Trophoblast cell (in vitro differentiated cells and primary cell): Measurements from ENCODE around the gene ATP8A2.

Experiments used
- DNase-seq, 2 donors: peaks; one replicate each; pipeline ENCODE4 v3.0.0-alpha.2; 2016
- H2AFZ ChIP-seq: 2 replicates; pipeline ENCODE4 v1.6.1; 2013; ENCODE audit warnings: low read length, moderate library complexity, mild to moderate bottlenecking; ENCODE audit not compliant: insufficient read depth, poor library complexity
- H2AK5ac ChIP-seq: 2 replicates; pipeline ENCODE4 v1.6.1; 2013; ENCODE audit warnings: mild to moderate bottlenecking, low read length
- H2BK120ac ChIP-seq: 2 replicates; pipeline ENCODE4 v1.6.1; 2013; ENCODE audit warnings: low read length, mild to moderate bottlenecking, moderate library complexity; ENCODE audit not compliant: insufficient read depth, poor library complexity
- H2BK12ac ChIP-seq: 2 replicates; pipeline ENCODE4 v1.6.1; 2013; ENCODE audit warnings: mild to moderate bottlenecking, low read length, moderate library complexity
- H2BK5ac ChIP-seq: 2 replicates; pipeline ENCODE4 v1.6.1; 2013; ENCODE audit warnings: low read length, low read depth, moderate library complexity, mild to moderate bottlenecking; ENCODE audit not compliant: poor library complexity
- H3K14ac ChIP-seq: 2 replicates; pipeline ENCODE4 v1.6.1; 2013; ENCODE audit warnings: mild to moderate bottlenecking, low read length
- H3K18ac ChIP-seq: 2 replicates; pipeline ENCODE4 v1.6.1; 2013; ENCODE audit warnings: mild to moderate bottlenecking, low read length
- H3K23ac ChIP-seq: 2 replicates; pipeline ENCODE4 v1.6.1; 2013; ENCODE audit warnings: low read length
- H3K27ac ChIP-seq: 2 replicates; pipeline ENCODE4 v1.5.1; 2013; ENCODE audit warnings: low read depth, mild to moderate bottlenecking, inconsistent platforms, low read length, moderate library complexity
- H3K27me3 ChIP-seq: 2 replicates; pipeline ENCODE4 v1.6.1; 2013; ENCODE audit warnings: inconsistent platforms, mild to moderate bottlenecking, low read length, moderate library complexity; ENCODE audit not compliant: insufficient read depth
- H3K36me3 ChIP-seq, 2 experiments: 1 replicate in 1 of 2; 2 replicates in 1 of 2; pipeline ENCODE4 v1.6.1; 2013; ENCODE audit warnings: low read length in 2 of 2, mild to moderate bottlenecking in 2 of 2, moderate library complexity in 1 of 2; ENCODE audit not compliant: insufficient read depth in 2 of 2, control insufficient read depth in 1 of 2
- H3K4ac ChIP-seq: 2 replicates; pipeline ENCODE4 v1.6.1; 2013; ENCODE audit warnings: low read depth, mild to moderate bottlenecking, low read length, moderate library complexity
- H3K4me1 ChIP-seq, 2 experiments: 1 replicate in 1 of 2; 2 replicates in 1 of 2; pipeline ENCODE4 v1.6.1; 2013; ENCODE audit warnings: low read length in 2 of 2, mild to moderate bottlenecking in 2 of 2, moderate library complexity in 1 of 2; ENCODE audit not compliant: insufficient read depth in 2 of 2, control insufficient read depth in 1 of 2
- H3K4me2 ChIP-seq: 2 replicates; pipeline ENCODE4 v1.6.1; 2013; ENCODE audit warnings: inconsistent platforms, mild to moderate bottlenecking, low read length, moderate library complexity
- H3K4me3 ChIP-seq: 2 replicates; pipeline ENCODE4 v1.5.1; 2013; ENCODE audit warnings: mild to moderate bottlenecking, low read depth, low read length, inconsistent platforms
- H3K79me1 ChIP-seq: one replicate; pipeline ENCODE4 v1.6.1; 2013; ENCODE audit warnings: low read length
- H3K79me2 ChIP-seq: 2 replicates; pipeline ENCODE4 v1.6.1; 2013; ENCODE audit warnings: low read length, mild to moderate bottlenecking; ENCODE audit not compliant: control insufficient read depth, insufficient read depth, poor library complexity
- H3K9ac ChIP-seq: 2 replicates; pipeline ENCODE4 v1.6.1; 2013; ENCODE audit warnings: mild to moderate bottlenecking, low read length
- H3K9me3 ChIP-seq: 2 replicates; pipeline ENCODE4 v1.6.1; 2013; ENCODE audit warnings: low read depth, mild to moderate bottlenecking, control low read depth, inconsistent platforms, low read length; ENCODE audit not compliant: insufficient read depth
- H4K12ac ChIP-seq: 2 replicates; pipeline ENCODE4 v1.6.1; 2013; ENCODE audit warnings: low read depth, mild to moderate bottlenecking, low read length, moderate library complexity
- H4K8ac ChIP-seq: 2 replicates; pipeline ENCODE4 v1.6.1; 2013; ENCODE audit warnings: low read depth, mild to moderate bottlenecking, low read length, moderate library complexity
- H4K91ac ChIP-seq: one replicate; pipeline ENCODE4 v1.6.1; 2013; ENCODE audit warnings: low read depth, mild to moderate bottlenecking, low read length, moderate library complexity
- WGBS: extraction: QIAGEN DNeasy Blood & Tissue Kit; methylation state at CpG from one replicate; pipeline ENCODE4 v1.1.7; 2013; ENCODE audit warnings: missing lambda C conversion rate; ENCODE audit not compliant: insufficient read length, insufficient coverage; ENCODE audit errors: extremely low coverage; 5-methylcytosine and 5-hydroxymethylcytosine counted together

Gene ATP8A2

GRCh38 chr13:25847145-25847544 lies 475.4 kb downstream of the ATP8A2 start:
- no peak overlapping the region for H4K91ac ChIP-seq
- DNase-seq = no peak

GRCh38 chr13:25847635-25848626 lies 476.2 kb downstream of the ATP8A2 start:
- Histone ChIP-seq H2BK12ac (no peak overlapping the region), H2BK120ac (no peak overlapping the region), H3K9me3 (no peaks in the 10 kb centered on the region), H4K12ac (peak overlapping the region; percentile 49), H2AFZ (no peak overlapping the region), H4K8ac (no peak overlapping the region), H3K79me1 (no peaks in the 10 kb centered on the region), H3K4me2 (no peak overlapping the region), H3K27me3 (no peaks in the 10 kb centered on the region), H3K14ac (no peak overlapping the region), H3K23ac (peak overlapping the region; percentile 77), H3K36me3 (no peaks in the 10 kb centered on the region), H3K4me1 (no peaks in the 10 kb centered on the region), H3K18ac (no peak overlapping the region), H2AK5ac (no peak overlapping the region), H3K27ac (no peak overlapping the region), H3K4me3 (no peak overlapping the region), H3K4ac (no peak overlapping the region), H3K79me2 (no peaks in the 10 kb centered on the region), H3K9ac (peak overlapping the region; percentile 49), H2BK5ac (no peak overlapping the region), H4K91ac (no peak overlapping the region)
- WGBS = no CpG with 5 or more reads among the region's 11 CpGs
- no peak for DNase-seq

More at GRCh38 chr13:25847145-25847544, 475.4 kb downstream of the ATP8A2 start:
- Histone ChIP-seq H3K4me1 (no peaks in the 10 kb centered on the region), H3K14ac (no peak overlapping the region), H4K12ac (no peak overlapping the region), H3K27me3 (no peaks in the 10 kb centered on the region), H3K4me2 (no peak overlapping the region), H3K79me2 (no peaks in the 10 kb centered on the region), H3K27ac (no peak overlapping the region), H3K4ac (no peak overlapping the region), H2BK5ac (no peak overlapping the region), H2BK120ac (no peak overlapping the region), H2AK5ac (no peak overlapping the region), H2AFZ (no peak overlapping the region), H3K23ac (no peak overlapping the region), H3K9ac (no peak overlapping the region), H3K18ac (no peak overlapping the region), H4K8ac (no peak overlapping the region), H3K36me3 (no peaks in the 10 kb centered on the region), H3K9me3 (no peaks in the 10 kb centered on the region), H3K79me1 (no peaks in the 10 kb centered on the region), H2BK12ac (no peak overlapping the region), H3K4me3 (no peak overlapping the region)
- no CpG with 5 or more reads among the region's 5 CpGs for WGBS

GRCh38 chr13:25848812-25849745 lies 477.3 kb downstream of the ATP8A2 start:
- WGBS = no CpG with 5 or more reads among the region's 8 CpGs
- H3K4me3 ChIP-seq = no peak overlapping the region

GRCh38 chr13:25857830-25858229 lies 486.1 kb downstream of the ATP8A2 start:
- Histone ChIP-seq H4K12ac (no peak overlapping the region), H3K4me3 (no peak overlapping the region), H2BK120ac (no peak overlapping the region), H3K9ac (no peak overlapping the region), H3K4ac (no peak overlapping the region), H3K9me3 (no peaks in the 10 kb centered on the region), H2BK12ac (no peak overlapping the region), H2AFZ (no peak overlapping the region), H4K8ac (no peak overlapping the region), H3K79me2 (no peaks in the 10 kb centered on the region), H4K91ac (no peak overlapping the region), H3K27ac (no peak overlapping the region), H3K23ac (no peak overlapping the region), H2AK5ac (no peak overlapping the region), H3K79me1 (no peaks in the 10 kb centered on the region), H3K14ac (no peak overlapping the region), H3K36me3 (no peaks in the 10 kb centered on the region), H3K4me1 (no peaks in the 10 kb centered on the region), H3K18ac (no peak overlapping the region), H2BK5ac (no peak overlapping the region), H3K27me3 (no peaks in the 10 kb centered on the region), H3K4me2 (no peak overlapping the region)
- no CpG with 5 or more reads among the region's 4 CpGs for WGBS
- DNase-seq = no peak

More at GRCh38 chr13:25848812-25849745, 477.3 kb downstream of the ATP8A2 start:
- Histone ChIP-seq H3K27me3 (no peaks in the 10 kb centered on the region), H3K27ac (no peak overlapping the region), H2AK5ac (no peak overlapping the region), H2BK120ac (no peak overlapping the region), H2BK5ac (no peak overlapping the region), H2AFZ (no peak overlapping the region), H4K91ac (no peak overlapping the region), H3K4me1 (no peaks in the 10 kb centered on the region), H3K79me2 (no peaks in the 10 kb centered on the region), H3K9ac (no peak overlapping the region), H3K23ac (no peak overlapping the region), H2BK12ac (no peak overlapping the region), H4K8ac (no peak overlapping the region), H4K12ac (no peak overlapping the region), H3K18ac (no peak overlapping the region), H3K36me3 (no peaks in the 10 kb centered on the region), H3K4ac (no peak overlapping the region), H3K14ac (no peak overlapping the region), H3K9me3 (no peaks in the 10 kb centered on the region), H3K4me2 (no peak overlapping the region), H3K79me1 (no peaks in the 10 kb centered on the region)
- no peak for DNase-seq
